Prostate gland (tissue), 2 donors: ENCODE measurements around the gene CHST1. TPM values are rescaled to one million over a fixed set of nuclear protein-coding genes. Genes with fewer than 3 reads are reported as not detected.

ENCODE experiments used
- DNase-seq: peaks from one replicate; pipeline ENCODE4 v3.0.0-alpha.2; 2019; ENCODE audit warnings: low spot score
- H3K27ac ChIP-seq, 2 donors: fragments of 200-600 bp; sonication (generic); 2 replicates each; pipeline ENCODE4 v1.5.1; 2017 to 2019
- H3K27me3 ChIP-seq: fragments of 200-600 bp; sonication (generic); replicated peaks from 2 replicates; pipeline ENCODE4 v1.5.1; 2019; ENCODE audit not compliant: insufficient read depth
- H3K36me3 ChIP-seq, 2 donors: fragments of 200-600 bp; sonication (generic); 1 replicate in 1 of 2; 2 replicates in 1 of 2; pipeline versions ENCODE4 v1.5.1 to v1.8.1; 2017 to 2019
- H3K4me1 ChIP-seq: fragments of 200-600 bp; sonication (generic); replicated peaks from 2 replicates; pipeline ENCODE4 v1.5.1; 2019
- H3K4me3 ChIP-seq, 2 donors: fragments of 200-600 bp; sonication (generic); 2 replicates each; pipeline ENCODE4 v1.5.1; 2017 to 2019
- H3K9me3 ChIP-seq: fragments of 200-600 bp; sonication (generic); 2 replicates; pipeline ENCODE4 v1.5.1; 2017
- POLR2A ChIP-seq: fragments of 450-650 bp; IDR thresholded peaks from one replicate; pipeline ENCODE4 v1.6.1; 2016; ENCODE audit warnings: antibody characterized with exemption, mild to moderate bottlenecking
- POLR2AphosphoS5 ChIP-seq: sonication (generic); formaldehyde crosslinking; IDR thresholded peaks from one replicate; pipeline ENCODE4 v1.6.1; 2017; ENCODE audit warnings: antibody characterized with exemption
- WGBS: methylation state at CpG from one replicate; pipeline ENCODE4 v1.1.5; 2018; 5-methylcytosine and 5-hydroxymethylcytosine counted together
- intact Hi-C: fragments of 100-400 bp; cut with DNase I; formaldehyde crosslinking; loops from one replicate; pipeline ENCODE4 v1.14.2; 2022
- total RNA-seq, 2 donors: library from RNA; depleted of rRNA; stranded (reverse); fragments of >200 nt; gene quantifications; one replicate each; pipeline ENCODE4 v1.1.0, GENCODE V29; 2016
- TF ChIP-seq, protein P1 (sequence below), 4 experiments: fragments of 200-600 bp in 2 of 4; fragments of 450-650 bp in 2 of 4; sonication (generic) in 2 of 4; IDR thresholded peaks; 1 replicate in 3 of 4; 2 replicates in 1 of 4; pipeline ENCODE4 v1.5.1; 2016 to 2019; ENCODE audit warnings: antibody characterized with exemption in 4 of 4, mild to moderate bottlenecking in 2 of 4, moderate library complexity in 2 of 4

The CHST1 gene
- total RNA-seq, 2 donors from 2014 or later, result 0.32 to 4.4 TPM

DNA sequence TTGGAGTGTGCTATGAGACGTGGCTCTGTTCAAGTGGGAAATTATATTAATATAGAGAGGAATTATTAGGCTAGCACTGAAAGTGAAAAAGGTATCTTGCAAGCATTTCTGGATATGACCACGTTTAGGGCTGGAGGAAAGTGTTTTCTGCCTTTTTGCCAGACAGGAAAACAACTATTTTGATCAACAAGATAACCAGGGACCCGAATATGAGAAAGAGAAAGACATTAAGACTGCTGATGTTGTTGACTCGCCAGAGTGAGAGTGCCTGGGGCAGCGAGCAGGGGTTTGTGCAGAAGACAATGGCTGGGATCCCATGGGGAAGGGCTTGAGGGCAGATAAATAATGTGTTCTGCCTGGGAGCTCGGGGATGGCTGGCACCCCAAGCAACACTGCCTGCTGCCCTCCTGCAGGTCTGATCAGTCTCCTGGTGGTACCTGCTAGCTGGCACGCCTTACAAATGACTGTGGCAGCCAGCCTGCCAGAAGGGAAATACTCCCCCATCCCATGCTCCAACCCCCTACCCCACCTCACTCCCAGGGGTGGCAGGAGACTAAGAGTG is 23.1 kb upstream of the CHST1 start:
- H3K36me3 ChIP-seq, result no peaks in the 10 kb centered on the region
- intact Hi-C loops, result no loop called here
- no peak overlapping the region for H3K27ac ChIP-seq
- no peaks in the 10 kb centered on the region for H3K27me3 ChIP-seq
- no peak overlapping the region for H3K4me3 ChIP-seq
- no peak for DNase-seq
- TF ChIP-seq POLR2A, result no peak
- no peak for TF ChIP-seq POLR2AphosphoS5
- TF ChIP-seq, protein P1, sequence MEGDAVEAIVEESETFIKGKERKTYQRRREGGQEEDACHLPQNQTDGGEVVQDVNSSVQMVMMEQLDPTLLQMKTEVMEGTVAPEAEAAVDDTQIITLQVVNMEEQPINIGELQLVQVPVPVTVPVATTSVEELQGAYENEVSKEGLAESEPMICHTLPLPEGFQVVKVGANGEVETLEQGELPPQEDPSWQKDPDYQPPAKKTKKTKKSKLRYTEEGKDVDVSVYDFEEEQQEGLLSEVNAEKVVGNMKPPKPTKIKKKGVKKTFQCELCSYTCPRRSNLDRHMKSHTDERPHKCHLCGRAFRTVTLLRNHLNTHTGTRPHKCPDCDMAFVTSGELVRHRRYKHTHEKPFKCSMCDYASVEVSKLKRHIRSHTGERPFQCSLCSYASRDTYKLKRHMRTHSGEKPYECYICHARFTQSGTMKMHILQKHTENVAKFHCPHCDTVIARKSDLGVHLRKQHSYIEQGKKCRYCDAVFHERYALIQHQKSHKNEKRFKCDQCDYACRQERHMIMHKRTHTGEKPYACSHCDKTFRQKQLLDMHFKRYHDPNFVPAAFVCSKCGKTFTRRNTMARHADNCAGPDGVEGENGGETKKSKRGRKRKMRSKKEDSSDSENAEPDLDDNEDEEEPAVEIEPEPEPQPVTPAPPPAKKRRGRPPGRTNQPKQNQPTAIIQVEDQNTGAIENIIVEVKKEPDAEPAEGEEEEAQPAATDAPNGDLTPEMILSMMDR (IDR thresholded peaks at IDR 0.05), result no peak
- H3K9me3 ChIP-seq, result no peaks in the 10 kb centered on the region
- no peaks in the 10 kb centered on the region for H3K4me1 ChIP-seq
- 46% methylated on average over 7 of the region's 7 CpGs for WGBS

DNA sequence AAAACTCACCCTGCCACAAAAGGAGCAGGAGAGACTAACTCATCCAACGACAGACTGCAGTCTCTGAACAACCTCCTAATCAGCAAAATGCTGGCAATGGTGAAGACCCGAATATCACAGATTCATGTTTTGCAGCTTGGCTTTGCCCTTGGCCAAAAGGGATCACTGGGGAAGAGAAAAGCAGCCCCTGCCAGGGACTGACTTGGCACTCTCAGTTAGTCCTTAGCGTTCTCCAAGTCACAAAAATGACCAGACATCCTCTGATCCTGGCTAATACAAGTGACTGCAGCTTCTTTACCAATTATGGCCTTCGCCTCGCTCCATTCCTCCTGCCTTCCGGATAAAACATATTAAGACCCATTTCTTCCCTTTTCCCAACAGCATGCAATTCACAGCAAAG is 22.4 kb upstream of the CHST1 start:
- no peaks in the 10 kb centered on the region for H3K36me3 ChIP-seq
- DNase-seq, result no peak
- TF ChIP-seq POLR2AphosphoS5 (no peak), POLR2A (no peak)
- TF ChIP-seq, protein P1 (IDR thresholded peaks at IDR 0.05), result no peak
- H3K4me1 ChIP-seq, result no peaks in the 10 kb centered on the region
- H3K27me3 ChIP-seq, result no peaks in the 10 kb centered on the region
- H3K27ac ChIP-seq, result no peak overlapping the region
- H3K9me3 ChIP-seq, result no peaks in the 10 kb centered on the region
- 87% methylated on average over 6 of the region's 6 CpGs for WGBS
- H3K4me3 ChIP-seq, result no peak overlapping the region
- intact Hi-C loops, result no loop called here

DNA sequence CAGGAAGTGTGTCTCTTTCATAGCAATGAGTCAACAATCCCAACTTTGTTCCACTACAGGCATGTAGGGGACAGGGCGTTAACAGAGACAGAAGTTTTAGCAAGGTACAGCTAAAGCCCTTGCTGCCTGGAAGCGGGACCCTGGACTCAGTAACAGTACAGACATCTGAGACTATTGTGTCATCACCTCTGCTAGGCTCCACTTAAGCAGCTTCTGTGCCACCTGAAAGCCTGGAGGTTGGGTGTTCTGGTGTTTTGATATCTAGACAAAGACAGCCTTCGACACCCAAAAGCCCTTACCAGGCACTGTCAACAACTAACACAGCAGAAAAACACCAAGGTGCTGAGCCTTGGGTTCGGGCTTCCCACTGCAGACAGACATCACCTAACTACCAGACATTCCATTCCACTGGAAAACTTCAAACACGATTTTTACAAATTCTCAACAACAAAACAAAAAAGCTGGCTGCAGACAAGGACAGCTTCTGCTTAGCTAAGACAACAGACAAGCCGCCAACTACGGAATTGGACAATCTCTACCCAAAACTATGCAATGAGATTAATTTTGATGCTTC is 20.6 kb upstream of the CHST1 start:
- Histone ChIP-seq H3K27me3 (no peaks in the 10 kb centered on the region), H3K36me3 (no peaks in the 10 kb centered on the region), H3K4me1 (no peaks in the 10 kb centered on the region), H3K27ac (no peak overlapping the region), H3K9me3 (no peaks in the 10 kb centered on the region), H3K4me3 (no peak overlapping the region)
- intact Hi-C loops, result no loop called here
- 91% methylated on average over 7 of the region's 7 CpGs for WGBS
- no peak for DNase-seq
- no peak for TF ChIP-seq POLR2A
- TF ChIP-seq POLR2AphosphoS5, result no peak
- TF ChIP-seq, protein P1 (IDR thresholded peaks at IDR 0.05), result no peak

DNA sequence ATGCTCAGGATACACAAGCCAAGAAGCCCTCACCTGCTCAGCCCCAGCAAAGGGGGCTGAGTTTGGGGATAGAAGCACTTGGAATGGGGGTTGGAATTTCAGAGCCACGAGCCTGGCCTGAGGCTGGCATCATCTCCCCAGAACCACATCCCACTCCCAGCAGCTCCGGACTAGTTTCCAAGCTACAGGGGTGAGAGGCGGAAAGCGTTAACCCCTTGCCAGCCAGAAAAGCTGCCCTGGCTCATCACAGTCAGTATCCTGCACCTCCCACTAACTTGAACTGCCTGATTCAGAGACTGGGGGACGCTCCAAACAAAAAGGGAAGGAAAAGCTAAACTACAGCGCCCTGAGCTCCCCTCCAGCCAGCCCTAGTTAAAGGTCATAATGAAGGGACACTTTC is 19.0 kb upstream of the CHST1 start:
- intact Hi-C loops, result no loop called here
- no peak for DNase-seq
- H3K4me1 ChIP-seq, result no peaks in the 10 kb centered on the region
- no peak overlapping the region for H3K27ac ChIP-seq
- 66% methylated on average over 6 of the region's 6 CpGs for WGBS
- no peaks in the 10 kb centered on the region for H3K27me3 ChIP-seq
- no peaks in the 10 kb centered on the region for H3K9me3 ChIP-seq
- no peaks in the 10 kb centered on the region for H3K36me3 ChIP-seq
- TF ChIP-seq POLR2A (no peak), POLR2AphosphoS5 (no peak)
- TF ChIP-seq, protein P1 (IDR thresholded peaks at IDR 0.05), result no peak
- no peak overlapping the region for H3K4me3 ChIP-seq
